HG03520 (cell line): ENCODE results near the gene ITGB3.

Source experiments
- ATAC-seq: cut with Tn5 transposase; IDR thresholded peaks from one replicate; pipeline ENCODE4 v1.9.1; 2021; ENCODE audit warnings: mild to moderate bottlenecking, moderate library complexity; ENCODE audit not compliant: unreplicated experiment

ITGB3 gene

GRCh38 chr17:47295874-47296255 is 42.2 kb downstream of the ITGB3 start:
- ATAC-seq, result no peak

- no peak for ATAC-seq
Observed at GRCh38 chr17:47297661-47298400, 44.2 kb downstream of the ITGB3 start.

DNA sequence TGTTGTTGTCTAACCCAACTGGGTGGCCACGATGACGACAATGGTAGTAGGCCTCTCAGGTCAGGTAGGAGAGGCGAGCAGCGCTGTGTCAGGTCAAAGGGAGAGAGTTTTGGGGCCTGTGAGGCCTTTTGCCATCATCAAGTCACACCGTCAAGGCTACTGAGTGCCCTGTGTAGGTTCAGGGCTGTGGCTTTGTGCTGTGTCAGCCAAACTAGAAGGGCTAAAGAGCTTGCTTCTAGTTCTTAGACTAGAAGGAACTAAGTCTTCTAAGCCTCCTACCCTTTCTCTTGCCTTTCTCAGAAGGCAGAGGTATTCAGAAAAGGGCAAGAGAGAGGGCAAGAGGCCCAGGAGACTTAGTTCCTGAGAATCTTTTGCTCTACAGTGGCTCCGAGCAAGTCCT is 45.1 kb downstream of the ITGB3 start:
- no peak for ATAC-seq

GRCh38 chr17:47299239-47299910 is 45.7 kb downstream of the ITGB3 start:
- no peak for ATAC-seq

- no peak for ATAC-seq
Observed at GRCh38 chr17:47300718-47301117, 47.1 kb downstream of the ITGB3 start.

DNA sequence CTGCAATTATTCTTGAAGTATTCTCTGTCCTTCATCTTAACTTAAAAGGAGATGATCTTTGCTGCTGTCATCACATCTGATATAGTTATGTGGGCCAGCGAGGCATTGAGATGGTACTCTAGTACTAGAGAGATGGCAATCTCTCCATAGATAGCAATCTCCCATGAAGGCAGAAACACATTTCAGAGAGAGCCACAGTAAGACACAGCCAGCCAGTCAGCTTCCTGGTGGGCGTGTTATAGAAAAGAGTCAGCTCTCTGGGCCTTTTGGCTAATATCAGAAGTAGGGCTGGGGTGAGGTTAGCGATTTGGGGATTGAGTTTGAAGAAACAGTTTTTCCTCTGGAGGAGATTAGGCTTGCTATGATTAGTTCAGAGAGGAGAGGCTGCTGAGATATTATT is 47.5 kb downstream of the ITGB3 start:
- ATAC-seq, result no peak

- ATAC-seq, result no peak
Observed at GRCh38 chr17:47301831-47302230, 48.2 kb downstream of the ITGB3 start.

DNA sequence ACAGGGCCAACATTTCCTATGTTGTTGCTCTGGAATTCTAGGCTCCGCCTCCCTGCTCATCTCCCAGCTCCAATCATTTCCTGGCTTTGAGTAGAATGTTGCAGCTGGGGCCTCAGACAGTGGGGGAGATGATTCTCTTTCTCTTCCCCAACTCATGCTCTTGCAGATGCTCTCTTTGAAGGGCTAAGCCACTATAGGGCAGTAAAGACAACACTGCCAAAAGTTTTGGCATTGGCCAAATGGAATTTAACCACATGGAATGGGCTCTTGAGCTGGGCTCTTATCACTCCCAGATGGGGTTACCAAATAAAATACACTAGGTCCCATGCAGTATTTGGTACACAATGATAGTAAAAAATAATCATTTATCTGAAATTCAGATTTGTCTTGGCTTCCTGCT is 50.6 kb downstream of the ITGB3 start:
- no peak for ATAC-seq

GRCh38 chr17:47305302-47305923 is 51.8 kb downstream of the ITGB3 start:
- no peak for ATAC-seq

DNA sequence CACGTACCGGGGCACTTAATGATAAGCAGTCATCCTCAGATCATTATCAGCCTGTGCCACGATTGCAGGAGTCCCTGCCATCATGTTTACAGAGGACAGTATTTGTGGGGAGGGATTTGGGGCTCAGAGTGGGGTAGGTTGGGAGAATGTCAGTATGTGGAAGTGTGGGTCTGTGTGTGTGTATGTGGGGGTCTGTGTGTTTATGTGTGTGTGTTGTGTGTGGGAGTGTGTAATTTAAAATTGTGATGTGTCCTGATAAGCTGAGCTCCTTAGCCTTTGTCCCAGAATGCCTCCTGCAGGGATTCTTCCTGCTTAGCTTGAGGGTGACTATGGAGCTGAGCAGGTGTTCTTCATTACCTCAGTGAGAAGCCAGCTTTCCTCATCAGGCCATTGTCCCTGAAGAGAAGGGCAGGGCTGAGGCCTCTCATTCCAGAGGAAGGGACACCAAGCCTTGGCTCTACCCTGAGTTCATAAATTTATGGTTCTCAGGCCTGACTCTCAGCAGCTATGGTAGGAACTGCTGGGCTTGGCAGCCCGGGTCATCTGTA is 56.6 kb downstream of the ITGB3 start:
- ATAC-seq, result no peak

DNA sequence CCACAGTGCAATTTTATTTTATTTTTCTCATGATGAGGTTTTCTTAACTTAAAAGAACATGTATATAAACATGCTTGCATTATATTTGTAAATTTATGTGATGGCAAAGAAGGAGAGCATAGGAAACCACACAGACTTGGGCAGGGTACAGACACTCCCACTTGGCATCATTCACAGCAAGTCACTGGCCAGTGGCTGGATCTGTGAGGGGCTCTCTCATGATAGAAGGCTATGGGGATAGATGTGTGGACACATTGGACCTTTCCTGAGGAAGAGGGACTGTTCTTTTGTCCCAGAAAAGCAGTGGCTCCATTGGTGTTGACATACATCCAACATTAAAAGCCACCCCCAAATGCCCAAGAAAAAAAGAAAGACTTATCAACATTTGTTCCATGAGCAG is 57.8 kb downstream of the ITGB3 start:
- ATAC-seq, result no peak

- no peak for ATAC-seq
Observed at GRCh38 chr17:47315451-47316266, 62.0 kb downstream of the ITGB3 start.

DNA sequence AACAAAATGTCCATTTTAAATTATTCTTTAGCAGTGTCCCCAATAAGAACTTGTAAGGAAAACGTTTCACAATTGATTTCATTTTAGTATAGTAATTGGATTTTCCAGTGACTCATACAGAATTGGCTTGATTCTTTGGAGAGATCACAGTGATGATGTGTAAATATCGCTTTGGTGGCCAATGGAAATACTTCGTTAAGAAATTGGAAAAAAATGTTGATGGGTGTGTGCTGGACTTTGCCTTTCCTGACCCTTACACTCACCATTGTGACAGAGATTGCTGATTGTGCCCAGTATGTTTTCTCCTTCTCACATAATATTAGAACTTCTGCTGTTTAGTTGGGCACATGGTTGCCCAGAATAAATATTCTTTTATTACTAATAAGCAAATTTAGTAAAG is 62.7 kb downstream of the ITGB3 start:
- no peak for ATAC-seq

GRCh38 chr17:47317119-47317518 is 63.5 kb downstream of the ITGB3 start:
- ATAC-seq, result no peak

DNA sequence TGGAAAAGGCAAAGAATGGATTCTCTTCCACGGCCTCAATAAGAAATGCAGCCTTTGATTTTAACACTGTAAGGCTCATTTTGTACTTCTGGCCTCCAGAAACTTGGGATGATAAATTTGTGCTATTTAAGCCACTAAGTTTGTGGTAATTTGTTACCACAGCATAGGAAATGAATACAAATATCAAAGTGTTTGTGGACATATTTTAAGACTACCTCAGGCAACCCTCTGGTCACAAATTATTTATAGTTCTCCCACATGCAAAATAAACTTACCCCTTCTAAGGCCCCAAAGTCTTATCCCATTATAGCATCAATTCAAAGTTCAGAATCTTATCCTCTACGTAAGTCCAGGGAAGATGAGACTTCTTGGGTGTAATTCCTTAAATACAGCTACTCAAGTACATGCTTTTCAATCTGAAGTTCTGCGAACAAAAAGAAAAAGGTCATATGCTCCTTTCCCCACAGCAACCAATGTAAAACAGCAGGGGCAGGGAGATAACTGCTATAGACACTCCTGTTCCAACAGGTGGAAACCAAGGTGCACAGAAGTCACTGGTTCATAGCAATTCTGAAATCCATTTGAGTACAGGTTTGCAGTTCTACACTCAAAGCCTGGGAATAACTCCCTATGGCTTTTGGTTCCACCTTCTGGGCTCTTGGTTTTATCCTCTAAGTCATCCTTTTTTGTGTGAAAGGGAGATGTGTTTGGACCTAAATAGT is 64.7 kb downstream of the ITGB3 start:
- no peak for ATAC-seq

GRCh38 chr17:47320879-47321502 is 67.4 kb downstream of the ITGB3 start:
- no peak for ATAC-seq

DNA sequence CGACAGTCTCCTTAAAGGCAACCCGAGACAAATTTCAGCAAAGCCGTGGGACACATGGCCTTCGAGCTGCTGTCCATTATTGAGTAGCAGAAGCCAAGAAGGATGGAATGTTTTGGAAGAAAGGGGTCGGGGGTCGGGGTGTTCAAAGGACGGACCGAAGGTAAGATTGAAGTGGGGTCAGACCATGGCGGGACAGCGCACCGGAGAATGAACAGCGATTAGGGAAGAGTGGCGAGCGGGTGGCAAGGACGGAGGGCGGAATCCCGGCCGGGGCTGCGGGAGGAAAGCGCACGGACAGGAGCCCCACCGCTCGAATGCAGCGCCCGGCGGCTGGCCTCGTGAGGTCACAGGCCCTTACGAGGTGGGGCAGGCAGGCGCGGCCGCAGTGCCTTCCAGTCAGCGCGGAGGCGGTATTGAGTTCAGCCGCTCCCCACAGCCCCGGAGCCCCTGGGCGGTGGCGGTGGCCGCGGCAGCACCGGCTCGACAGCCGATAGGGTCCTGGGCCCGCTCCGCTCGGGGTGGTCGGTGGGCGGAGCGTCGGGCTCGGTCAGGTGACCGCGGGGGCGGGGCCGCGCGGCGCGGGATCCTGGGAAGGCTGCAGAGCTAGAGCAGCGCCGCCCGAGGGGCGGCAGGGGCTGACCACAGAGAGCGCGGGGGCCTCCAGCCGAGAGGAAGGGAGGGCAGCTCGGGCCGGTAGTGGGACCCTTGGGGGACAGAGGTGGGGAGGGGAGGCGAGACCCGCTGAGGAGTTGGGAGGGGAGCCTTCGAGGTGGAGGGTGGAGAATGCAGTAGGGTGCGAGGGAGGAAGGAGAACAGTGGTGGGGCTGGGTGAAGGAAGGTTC is 70.0 kb downstream of the ITGB3 start, which contains the start of gene EFCAB13:
EFCAB13 (plus strand) TSS at position 574 of the 842 bp plus-strand sequence. CDS start 4,399 bp downstream, outside the sequence.
- peak; percentile 77 for ATAC-seq

DNA sequence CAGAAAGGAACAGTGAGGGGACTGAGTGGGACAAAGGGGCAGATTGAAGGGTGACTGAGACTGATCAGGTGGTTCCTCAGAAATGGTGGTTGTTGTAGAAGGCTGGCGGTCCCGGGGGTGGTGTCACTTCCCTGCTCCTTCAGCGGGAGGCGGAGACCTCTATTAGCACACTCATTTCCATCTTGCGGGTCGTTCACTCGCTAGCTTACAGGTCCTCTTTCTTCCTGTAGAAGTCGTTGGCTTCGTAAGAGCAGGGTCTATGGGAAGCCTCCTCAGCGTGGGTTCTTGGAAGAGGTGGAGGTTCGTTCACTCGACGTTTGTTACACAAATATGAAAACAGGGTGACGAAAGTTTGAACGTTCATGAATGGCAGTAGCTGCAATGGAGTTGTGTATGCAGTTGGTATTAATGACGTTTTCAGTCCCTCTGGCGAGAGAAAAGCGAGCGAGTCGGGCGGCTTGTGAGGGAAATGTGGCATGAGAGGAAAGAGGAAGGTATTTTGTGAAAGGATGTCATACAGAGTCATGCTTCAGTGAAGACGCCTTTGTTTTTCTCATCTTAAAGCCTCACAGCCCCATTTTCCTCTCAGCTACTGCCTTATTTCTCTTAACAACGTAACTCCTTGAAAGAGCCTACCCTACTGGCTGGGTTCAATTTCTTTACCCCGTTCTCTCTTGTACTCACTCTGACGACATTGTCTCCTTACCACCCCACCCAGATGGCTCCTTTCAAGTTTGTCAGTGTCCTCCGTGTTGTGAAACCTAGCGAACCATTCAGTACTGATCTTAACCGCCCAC is 70.8 kb downstream of the ITGB3 start:
- ATAC-seq, result peak; percentile 29
